Measurements from ENCODE around the gene KCNQ5.

Gene KCNQ5

GRCh38 chr6:72657407-72658197 is 35.7 kb downstream of the KCNQ5 start:
- no peak for TF ChIP-seq CTCF (IDR thresholded peaks at IDR 0.05; ENCODE audit: insufficient read depth, missing control alignments)
- DNase-seq (ENCODE audit: insufficient read length, low spot score): no peak
- FAIRE-seq: no peak

GRCh38 chr6:72659754-72660153 is 37.9 kb downstream of the KCNQ5 start:
- TF ChIP-seq CTCF (IDR thresholded peaks at IDR 0.05; ENCODE audit: insufficient read depth, missing control alignments): no peak
- DNase-seq (ENCODE audit: insufficient read length, low spot score) (no peak), FAIRE-seq (peak; percentile 38)

- TF ChIP-seq CTCF (IDR thresholded peaks at IDR 0.05; ENCODE audit: insufficient read depth, missing control alignments): no peak
- peak; percentile 16 for FAIRE-seq
These were observed 39.5 kb downstream of the KCNQ5 start for GRCh38 chr6:72661411-72661810.

GRCh38 chr6:72665599-72665998 is 43.7 kb downstream of the KCNQ5 start:
- DNase-seq (ENCODE audit: insufficient read length, low spot score) (no peak), FAIRE-seq (no peak)
- no peak for TF ChIP-seq CTCF (IDR thresholded peaks at IDR 0.05; ENCODE audit: insufficient read depth, missing control alignments)

More at GRCh38 chr6:72661411-72661810, 39.5 kb downstream of the KCNQ5 start:
- DNase-seq (ENCODE audit: insufficient read length, low spot score): no peak

- DNase-seq (ENCODE audit: insufficient read length, low spot score) (no peak), FAIRE-seq (no peak)
- peak; percentile 12 for TF ChIP-seq CTCF (IDR thresholded peaks at IDR 0.05; ENCODE audit: insufficient read depth, missing control alignments)
These were observed 47.5 kb downstream of the KCNQ5 start for GRCh38 chr6:72669324-72669723.

GRCh38 chr6:72672906-72673305 is 51.0 kb downstream of the KCNQ5 start:
- no peak for DNase-seq (ENCODE audit: insufficient read length, low spot score)
- FAIRE-seq: peak; percentile 87
- no peak for TF ChIP-seq CTCF (IDR thresholded peaks at IDR 0.05; ENCODE audit: insufficient read depth, missing control alignments)

- DNase-seq (ENCODE audit: insufficient read length, low spot score): no peak
- TF ChIP-seq CTCF (IDR thresholded peaks at IDR 0.05; ENCODE audit: insufficient read depth, missing control alignments): no peak
- no peak for FAIRE-seq
These were observed 53.0 kb downstream of the KCNQ5 start for GRCh38 chr6:72674842-72675241.

All from D721Med (cell line).